ENCODE results near the gene FCHO1.
A peak's percentile ranks its signal among the peaks of the same experiment; 100 is the strongest.
"Not testable (repeated sequence)": the region's sequence is repeated elsewhere in the genome, so short reads cannot be mapped to it uniquely, and the experiment has no call there.

Gene FCHO1

DNA sequence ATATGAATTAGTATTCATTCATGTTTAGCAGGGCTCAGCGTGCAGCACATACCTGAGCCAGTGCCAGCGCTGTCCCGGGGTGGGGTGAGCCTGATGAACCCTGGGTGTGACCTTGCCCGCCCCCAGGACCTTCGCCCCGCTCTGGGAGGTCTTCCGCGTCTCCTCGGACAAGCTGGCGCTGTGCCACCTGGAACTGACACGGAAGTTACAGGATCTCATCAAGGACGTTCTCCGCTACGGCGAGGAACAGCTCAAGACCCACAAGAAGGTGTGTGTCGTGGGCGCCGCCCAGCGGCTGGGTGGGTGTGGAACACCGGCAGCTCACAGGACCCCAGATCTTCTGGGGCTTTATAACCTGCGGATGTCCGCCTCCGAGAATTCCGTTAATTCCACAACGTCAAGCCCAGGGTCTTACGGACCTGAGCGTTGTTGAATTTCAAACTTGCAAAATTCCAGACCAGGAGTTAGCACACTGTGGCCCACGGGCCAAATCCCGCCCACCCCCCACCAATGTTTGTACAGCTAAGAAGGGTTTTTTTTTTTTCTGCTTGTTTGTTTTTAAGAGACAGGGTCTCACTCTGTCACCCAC is 15.4 kb downstream of the FCHO1 start:
- DNase-seq = peak; percentile 77

DNA sequence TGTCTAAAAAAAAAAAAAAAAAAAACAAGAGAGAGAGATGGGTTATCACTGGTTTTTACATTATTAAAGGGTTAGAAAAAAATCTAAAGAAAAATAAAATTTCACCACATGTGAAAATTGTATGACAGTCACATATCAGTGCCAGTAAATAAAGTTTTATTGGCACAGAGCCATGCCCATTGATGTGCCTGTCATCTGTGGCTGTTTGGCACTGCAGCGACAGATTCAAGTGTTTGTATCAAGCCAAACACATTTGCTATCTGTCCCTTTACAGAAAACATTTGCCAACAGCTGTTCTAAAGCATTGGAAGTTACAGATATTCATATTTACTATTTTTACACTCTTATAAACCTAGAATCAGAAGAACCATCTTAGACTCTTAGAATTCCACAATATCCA is 16.3 kb downstream of the FCHO1 start:
- DNase-seq = no peak

DNA sequence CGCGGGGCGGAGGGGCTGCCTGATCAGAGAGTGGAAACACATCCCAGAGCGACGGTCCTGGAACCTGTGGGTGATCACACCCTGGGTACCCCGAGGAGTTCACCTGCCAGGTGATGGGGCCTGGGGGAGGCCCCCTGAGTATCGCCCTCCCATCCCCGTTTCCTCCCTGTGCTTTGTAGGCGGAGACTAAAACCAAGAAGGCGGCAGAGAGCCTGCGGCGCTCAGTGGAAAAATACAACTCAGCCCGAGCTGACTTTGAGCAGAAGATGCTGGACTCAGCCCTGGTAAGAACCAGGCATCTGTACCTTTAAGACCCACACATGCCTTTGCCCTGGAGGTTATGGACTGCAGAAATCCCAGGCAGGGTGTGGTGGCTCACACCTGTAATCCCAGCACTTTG is 19.3 kb downstream of the FCHO1 start:
- no peak for DNase-seq

DNA sequence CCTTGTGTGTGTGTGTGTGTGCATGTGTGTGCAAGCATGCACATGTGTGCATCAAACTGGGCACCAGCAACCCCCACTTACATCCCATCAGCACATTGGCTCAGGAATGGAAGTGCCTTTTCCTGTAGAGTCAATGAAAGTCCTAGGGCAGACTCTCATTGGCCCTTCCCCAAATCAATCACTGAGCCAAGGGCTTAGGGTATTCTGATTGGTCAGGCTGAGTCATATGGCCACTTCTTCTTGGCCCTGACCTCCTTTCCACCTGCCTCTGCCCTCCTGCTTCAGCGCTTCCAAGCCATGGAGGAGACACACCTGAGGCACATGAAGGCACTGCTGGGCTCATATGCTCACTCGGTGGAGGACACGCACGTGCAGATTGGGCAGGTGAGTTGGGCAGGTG is 20.9 kb downstream of the FCHO1 start:
- DNase-seq = no peak

- DNase-seq = peak; percentile 35
Observed at GRCh38 chr19:17775245-17775927, 24.1 kb downstream of the FCHO1 start.

DNA sequence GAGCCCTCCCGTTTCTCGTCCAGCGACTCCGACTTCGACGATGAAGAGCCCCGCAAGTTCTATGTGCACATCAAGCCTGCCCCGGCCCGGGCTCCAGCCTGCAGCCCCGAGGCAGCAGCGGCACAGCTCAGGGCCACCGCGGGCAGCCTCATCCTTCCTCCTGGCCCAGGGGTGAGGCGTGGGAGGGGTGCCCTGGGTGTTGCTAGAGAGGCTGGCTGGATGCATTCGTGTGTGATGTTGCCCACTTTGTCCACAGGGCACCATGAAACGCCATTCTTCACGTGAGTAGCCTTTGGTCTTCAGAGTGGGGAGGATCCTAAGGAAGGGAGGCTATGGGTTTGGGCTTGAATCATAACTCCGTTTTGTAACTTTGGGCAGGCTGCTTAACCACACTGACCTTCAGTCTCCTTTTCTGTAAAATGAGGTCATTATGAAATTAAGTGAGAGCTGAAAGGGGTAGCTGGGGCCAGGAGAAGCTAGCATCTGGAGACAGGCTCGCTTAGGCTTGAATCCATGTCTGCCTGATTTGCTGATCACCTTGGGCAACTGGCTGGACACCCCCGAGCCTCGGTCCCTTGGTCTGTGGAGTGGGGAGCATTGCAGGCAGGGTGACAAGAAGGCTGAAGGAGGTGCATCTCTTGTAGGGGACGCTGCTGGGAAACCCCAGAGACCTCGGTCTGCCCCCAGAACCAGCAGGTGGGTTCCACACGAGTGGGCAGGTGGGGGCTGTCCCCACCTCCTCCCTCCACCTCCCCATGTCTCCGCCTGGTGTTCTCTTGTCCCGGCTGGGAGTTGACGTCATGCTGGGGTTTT is 24.9 kb downstream of the FCHO1 start:
- DNase-seq = no peak

DNA sequence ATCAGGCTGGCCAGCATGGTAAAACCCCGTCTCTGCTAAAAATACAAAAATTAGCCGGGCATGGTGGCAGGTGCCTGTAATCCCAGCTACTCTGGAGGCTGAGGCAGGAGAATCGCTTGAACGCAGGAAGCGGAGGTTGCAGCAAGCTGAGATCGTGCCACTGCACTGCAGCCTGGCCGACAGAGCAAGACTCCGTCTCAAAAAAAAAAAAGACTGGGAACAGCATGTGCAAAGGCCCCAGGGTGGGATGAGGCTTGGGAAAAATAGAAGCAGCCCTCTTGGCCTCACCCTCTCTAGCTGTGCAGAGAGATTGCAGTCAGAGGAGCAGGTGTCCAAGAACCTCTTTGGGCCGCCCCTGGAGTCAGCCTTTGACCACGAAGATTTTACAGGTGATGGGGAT is 26.6 kb downstream of the FCHO1 start:
- not testable (repeated sequence) for DNase-seq

GRCh38 chr19:17778251-17778967 is 27.1 kb downstream of the FCHO1 start:
- DNase-seq = peak; percentile 48

DNA sequence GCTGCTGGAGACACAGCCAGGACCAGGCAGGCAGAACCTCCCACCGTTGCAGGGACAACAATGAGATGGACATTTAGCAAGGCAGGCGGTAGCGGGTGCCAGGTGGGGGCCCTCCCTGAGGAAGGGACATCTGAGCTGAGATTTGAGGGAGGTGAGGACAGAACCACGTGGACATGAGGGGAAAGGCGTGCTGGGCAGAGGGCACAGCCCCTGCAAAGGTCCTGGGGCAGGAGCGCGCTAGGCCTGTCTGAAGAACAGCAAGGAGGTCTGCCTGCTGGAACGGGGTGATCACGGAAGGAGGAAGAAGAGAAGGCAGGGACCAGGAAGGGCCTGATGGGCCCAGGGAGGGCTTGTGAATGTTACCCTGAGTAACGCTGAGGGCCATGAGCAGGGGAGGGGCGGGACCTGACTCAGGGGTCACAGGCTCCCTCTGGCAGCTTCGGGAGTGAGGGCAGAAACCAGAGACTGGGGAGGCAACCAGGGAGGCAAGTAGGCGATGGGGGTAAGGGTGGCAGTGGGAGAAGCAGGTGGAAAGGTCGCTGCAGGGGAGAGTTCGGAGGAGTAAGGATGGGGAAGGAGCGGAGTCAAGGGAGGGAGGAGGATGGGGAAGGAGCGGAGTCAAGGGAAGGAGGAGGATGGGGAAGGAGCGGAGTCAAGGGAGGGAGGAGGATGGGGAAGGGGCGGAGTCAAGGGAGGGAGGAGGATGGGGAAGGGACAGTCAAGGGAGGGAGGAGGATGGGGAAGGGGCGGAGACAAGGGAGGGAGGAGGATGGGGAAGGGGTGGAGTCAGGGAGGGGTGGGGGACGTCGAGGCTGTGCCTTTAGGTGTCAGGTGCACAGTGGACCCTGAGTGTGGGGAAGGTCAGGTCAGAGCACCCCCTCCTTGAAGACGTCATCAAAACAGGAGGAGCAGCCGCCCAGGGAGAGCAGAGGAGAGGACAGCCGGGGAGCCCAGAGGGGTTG is 28.0 kb downstream of the FCHO1 start:
- peak; percentile 50 for DNase-seq

DNA sequence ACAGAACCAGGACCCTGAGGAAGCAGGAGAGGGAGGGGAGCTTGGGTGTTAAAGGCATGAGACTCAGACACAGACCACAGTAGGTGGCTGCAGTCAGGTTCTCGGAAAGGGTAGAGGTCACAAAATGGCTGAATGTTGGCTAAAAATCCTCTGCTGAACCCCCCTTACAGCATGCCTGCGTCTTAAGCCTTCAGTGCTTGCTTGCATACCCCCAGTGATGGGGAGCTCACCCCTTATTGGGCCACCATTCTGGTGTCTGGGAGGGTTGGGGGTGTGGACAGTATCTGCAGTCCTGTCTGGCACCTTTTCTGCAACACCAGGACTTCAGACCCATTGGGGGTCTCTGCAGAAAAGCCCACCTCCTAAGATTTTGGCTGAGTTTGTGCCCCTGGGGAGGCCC is 29.5 kb downstream of the FCHO1 start:
- DNase-seq = no peak

DNA sequence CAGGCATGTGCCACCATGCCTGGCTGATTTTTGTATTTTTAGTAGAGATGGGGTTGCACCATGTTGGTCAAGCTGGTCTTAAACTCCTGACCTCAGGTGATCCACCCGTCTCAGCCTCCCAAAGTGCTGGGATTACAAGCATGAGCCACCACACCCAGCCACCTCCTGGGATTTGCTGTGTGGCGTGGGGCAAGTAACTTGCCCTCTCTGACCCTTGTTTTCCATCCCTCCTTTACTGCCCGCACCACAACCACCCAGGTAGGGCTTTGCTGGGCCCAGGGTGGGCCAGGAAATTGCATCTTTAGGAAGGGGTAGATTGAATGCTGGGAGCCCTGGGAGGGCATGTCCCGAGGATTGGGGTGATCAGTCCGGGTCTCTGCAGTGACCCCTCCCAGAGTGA is 32.4 kb downstream of the FCHO1 start:
- DNase-seq = not testable (repeated sequence)

DNA sequence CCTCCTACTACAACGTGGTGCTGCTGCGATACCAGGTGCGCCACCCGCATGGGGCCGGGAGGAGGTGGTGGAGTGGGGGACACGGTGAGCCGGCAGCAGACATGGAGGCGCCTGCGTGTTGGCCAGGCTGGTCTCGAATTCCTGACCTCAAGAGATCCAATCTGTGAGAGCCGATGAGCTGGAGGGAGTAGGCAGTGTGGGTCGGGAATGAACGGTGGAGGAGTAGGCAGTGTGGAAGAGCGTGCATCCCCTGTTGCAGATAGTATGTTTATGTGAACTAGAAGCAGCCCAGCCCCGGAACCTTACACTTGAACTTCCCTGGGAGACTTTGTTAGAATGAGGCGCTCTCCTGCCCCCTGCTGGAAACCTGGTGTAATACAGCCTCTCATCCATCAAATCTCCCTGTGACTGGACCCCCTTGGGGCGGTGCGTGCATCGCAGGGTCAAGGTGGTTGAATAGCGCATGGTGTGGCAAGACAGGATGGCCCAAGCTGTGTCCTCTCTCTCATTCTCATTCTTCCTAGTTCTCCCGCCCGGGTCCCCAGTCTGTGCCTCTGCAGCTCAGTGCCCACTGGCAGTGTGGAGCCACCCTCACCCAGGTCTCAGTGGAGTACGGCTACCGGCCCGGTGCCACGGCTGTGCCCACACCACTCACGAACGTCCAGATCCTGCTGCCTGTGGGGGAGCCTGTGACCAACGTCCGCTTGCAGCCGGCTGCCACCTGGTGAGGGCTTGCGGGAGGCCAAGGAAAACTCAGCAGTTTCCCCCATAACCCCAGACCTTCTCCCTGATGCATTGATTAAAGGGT is 33.1 kb downstream of the FCHO1 start:
- peak; percentile 75 for DNase-seq

- DNase-seq = no peak
Observed at GRCh38 chr19:17787274-17787913, 36.1 kb downstream of the FCHO1 start.

GRCh38 chr19:17788632-17789031 is 37.4 kb downstream of the FCHO1 start:
- no peak for DNase-seq

DNA sequence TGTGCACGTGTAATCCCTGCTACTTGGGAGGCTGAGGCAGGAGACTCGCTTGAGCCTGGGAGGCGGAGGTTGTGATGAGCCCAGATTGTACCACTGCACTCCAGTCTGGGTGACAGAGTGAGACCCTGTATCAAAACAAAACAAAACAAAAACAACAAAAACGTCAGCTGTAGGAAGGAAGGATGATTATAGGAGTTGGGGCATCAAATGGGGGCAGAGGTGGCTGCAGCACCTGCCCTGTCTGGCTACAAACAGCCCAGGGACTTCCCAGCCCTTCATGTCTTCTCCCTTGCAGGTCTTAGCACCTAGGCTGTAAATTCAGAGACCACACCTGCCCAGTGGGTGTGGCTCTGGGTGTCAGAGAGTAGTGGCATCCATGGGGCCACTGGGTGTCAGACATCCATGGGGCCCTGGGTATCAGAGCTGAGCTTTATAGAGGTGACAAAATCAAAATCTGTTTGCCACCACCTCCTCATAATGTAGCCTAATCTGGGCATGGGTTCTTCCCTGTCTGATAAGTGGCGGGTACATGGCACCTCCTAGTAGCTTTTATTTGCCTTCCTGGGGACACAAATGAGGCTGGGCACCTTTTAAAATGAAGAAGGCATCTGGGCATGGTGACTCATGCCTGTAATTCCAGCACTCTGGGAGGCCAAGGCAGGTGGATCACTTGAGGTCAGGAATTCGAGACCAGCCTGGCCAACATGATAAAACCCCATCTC is 38.9 kb downstream of the FCHO1 start:
- DNase-seq = no peak

DNA sequence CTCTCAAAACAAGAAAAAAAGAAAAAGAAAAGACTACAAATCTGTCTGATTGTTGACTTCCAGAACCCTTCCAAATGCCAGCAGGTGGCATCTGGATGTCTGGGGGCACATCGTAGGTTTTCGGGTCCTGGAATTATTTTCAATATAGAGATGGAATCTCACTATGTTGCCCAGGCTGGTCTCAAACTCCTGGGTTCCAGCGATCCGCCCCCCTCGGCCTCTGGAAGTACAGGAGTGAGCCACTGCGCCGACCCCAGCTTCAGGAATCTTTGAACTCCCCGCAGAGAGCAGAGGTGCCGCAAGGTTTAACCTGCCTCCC is 43.1 kb downstream of the FCHO1 start:
- DNase-seq = no peak

- peak; percentile 31 for DNase-seq
Observed at GRCh38 chr19:17794731-17795494, 43.6 kb downstream of the FCHO1 start, which contains the start of gene B3GNT3. B3GNT3 (plus strand) TSS chr19:17795138; CDS start chr19:17807808, 12,670 bp downstream.

GRCh38 chr19:17795495-17795856 is 44.2 kb downstream of the FCHO1 start:
- DNase-seq = no peak

Data from femur (tissue), 1 donor.